Measurements from ENCODE around the gene CDRT4. TPM values are rescaled to one million over a fixed set of nuclear protein-coding genes. Genes with fewer than 3 reads are reported as not detected.

The CDRT4 gene
- polyA plus RNA-seq, 2 of the 4 experiments (the other 2 are of a cell fraction) = 0.58 to 5.4 TPM

DNA sequence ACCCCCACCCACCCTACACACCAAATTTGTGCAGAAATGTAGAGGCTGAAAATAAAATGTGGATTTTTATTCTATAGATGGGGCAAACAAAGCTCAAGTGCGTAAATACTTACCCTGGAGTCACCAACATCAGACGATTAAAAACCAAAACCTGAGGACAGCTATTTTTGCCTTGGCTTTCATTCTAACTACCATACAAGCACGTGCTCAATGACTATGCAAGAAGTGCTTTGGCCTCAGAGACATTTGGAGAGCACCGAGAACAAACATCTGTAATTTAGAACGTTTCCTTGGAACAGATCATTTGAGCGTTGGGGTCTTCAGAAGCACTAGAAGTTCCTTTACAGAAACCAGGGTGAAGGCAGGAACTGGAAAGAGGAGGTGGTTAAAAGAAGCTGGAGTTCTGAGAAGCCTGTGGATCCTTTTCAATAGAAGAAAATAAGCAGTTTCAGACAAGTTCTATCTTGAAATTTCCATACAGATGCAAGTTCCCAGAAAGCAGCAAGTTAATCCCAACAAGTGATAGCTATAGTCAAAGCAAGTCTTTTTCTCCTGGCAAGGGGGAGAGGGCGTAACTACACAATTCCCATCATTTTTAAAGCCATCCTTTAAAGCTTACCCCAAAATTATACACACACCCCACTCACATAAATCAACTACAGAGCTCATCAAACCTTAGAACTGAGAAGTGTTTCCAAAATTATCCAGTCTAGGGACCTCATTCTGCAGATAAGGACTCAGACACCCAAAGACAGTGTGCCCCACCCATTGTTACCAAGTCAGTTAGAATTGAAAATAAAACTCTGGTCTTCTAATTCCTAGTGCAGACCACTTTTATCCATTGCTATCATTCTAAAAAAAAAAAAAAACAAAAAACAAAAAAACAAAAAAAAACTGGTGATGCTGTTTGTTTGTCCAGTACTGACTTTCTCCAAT lies 29.6 kb upstream of the CDRT4 start:
- CTCF ChIA-PET = interaction anchor here (1.0 to 13.8 kb wide), 3 partner anchors 235 to 264 kb away, joined by 3 to 248 read pairs (median 34); no protein-coding TSS in a partner anchor

DNA sequence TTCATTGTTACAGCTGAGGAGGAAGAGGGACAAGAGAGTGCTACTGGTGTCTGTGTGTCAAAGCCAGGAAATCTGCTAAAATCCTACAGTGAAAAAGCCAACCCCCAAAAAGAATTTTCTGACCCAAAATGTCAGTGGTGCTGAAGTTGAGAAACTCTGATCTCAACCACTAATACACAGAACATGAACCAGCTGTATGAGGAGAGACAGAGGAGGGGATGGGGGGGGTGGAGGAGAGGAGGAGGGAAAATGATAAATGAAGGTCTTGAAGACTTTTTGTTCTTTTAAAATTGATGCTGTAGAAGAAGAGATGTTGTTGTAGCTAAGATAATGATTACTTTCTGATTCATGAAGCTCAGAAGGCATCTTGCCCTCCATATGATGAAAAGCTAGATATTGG lies 27.4 kb upstream of the CDRT4 start:
- ChIA-PET POLR2A (no interaction called here), CTCF (interaction anchor here (7.9 to 13.8 kb wide), 2 partner anchors 7 to 237 kb away, joined by 75 to 248 read pairs; no protein-coding TSS in a partner anchor)
- Histone ChIP-seq H3K4me2 (no peak overlapping the region), H3K9me3 (no peaks in the 10 kb centered on the region), H3K27ac (no peak overlapping the region), H3K4me3 (no peak overlapping the region), H3K4me1 (no peaks in the 10 kb centered on the region)
- no peak for TF ChIP-seq KDM5A (IDR thresholded peaks at IDR 0.05)
- no peak for TF ChIP-seq HOXA7 (CRISPR knock-in tag; IDR thresholded peaks at IDR 0.05)
- TF ChIP-seq, protein P1, sequence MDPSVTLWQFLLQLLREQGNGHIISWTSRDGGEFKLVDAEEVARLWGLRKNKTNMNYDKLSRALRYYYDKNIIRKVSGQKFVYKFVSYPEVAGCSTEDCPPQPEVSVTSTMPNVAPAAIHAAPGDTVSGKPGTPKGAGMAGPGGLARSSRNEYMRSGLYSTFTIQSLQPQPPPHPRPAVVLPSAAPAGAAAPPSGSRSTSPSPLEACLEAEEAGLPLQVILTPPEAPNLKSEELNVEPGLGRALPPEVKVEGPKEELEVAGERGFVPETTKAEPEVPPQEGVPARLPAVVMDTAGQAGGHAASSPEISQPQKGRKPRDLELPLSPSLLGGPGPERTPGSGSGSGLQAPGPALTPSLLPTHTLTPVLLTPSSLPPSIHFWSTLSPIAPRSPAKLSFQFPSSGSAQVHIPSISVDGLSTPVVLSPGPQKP (IDR thresholded peaks at IDR 0.05; ENCODE audit: low read depth, low read length) = no peak
- no peak for TF ChIP-seq TFCP2L1 (CRISPR knock-in tag; IDR thresholded peaks at IDR 0.05)
- TF ChIP-seq ZC3H11A (IDR thresholded peaks at IDR 0.05) = no peak
- TF ChIP-seq SMC3 (IDR thresholded peaks at IDR 0.05) = no peak
- no peak for TF ChIP-seq POLR2A (IDR thresholded peaks at IDR 0.05; ENCODE audit: low read length)
- FAIRE-seq (no peak), DNase-seq (ENCODE audit: low read depth in 1 of 2, low spot score in 1 of 2) (no peak), ATAC-seq (no peak)

More for the DNA sequence above, 29.6 kb upstream of the CDRT4 start:
- POLR2A ChIA-PET = no interaction called here
- Histone ChIP-seq H3K27ac (no peak overlapping the region), H3K4me1 (no peaks in the 10 kb centered on the region), H3K4me3 (no peak overlapping the region), H3K4me2 (no peak overlapping the region), H3K9me3 (no peaks in the 10 kb centered on the region)
- TF ChIP-seq HOXB13 (CRISPR knock-in tag; IDR thresholded peaks at IDR 0.05; ENCODE audit: low read depth) = no peak
- no peak for TF ChIP-seq RNF2 (IDR thresholded peaks at IDR 0.05; ENCODE audit: borderline replicate concordance, low read depth)
- TF ChIP-seq MAZ (IDR thresholded peaks at IDR 0.05; ENCODE audit: borderline replicate concordance, low read depth, low read length) = no peak
- TF ChIP-seq EP300 (IDR thresholded peaks at IDR 0.05) = no peak
- TF ChIP-seq NFE2L2 (conservative IDR thresholded peaks at IDR 0.05; ENCODE audit: low read length) = no peak
- TF ChIP-seq BHLHE40 (IDR thresholded peaks at IDR 0.05; ENCODE audit: low read depth, low read length) = no peak
- no peak for TF ChIP-seq RARB (CRISPR knock-in tag; IDR thresholded peaks at IDR 0.05)
- no peak for TF ChIP-seq FOSL2 (IDR thresholded peaks at IDR 0.05)
- no peak for TF ChIP-seq FOSL2 (CRISPR knock-in tag; IDR thresholded peaks at IDR 0.05)
- TF ChIP-seq SMC3 (IDR thresholded peaks at IDR 0.05) = no peak
- no peak for TF ChIP-seq ZFP36 (IDR thresholded peaks at IDR 0.05; ENCODE audit: borderline replicate concordance, partially characterized antibody)
- TF ChIP-seq ZNF302 (CRISPR knock-in tag; IDR thresholded peaks at IDR 0.05) = no peak
- no peak for FAIRE-seq
- WGBS (ENCODE audit: missing lambda C conversion rate) = 85% methylated on average over 7 of the region's 7 CpGs
- no peak for ATAC-seq
- no peak for DNase-seq (ENCODE audit: low read depth in 1 of 2, low spot score in 1 of 2)

DNA sequence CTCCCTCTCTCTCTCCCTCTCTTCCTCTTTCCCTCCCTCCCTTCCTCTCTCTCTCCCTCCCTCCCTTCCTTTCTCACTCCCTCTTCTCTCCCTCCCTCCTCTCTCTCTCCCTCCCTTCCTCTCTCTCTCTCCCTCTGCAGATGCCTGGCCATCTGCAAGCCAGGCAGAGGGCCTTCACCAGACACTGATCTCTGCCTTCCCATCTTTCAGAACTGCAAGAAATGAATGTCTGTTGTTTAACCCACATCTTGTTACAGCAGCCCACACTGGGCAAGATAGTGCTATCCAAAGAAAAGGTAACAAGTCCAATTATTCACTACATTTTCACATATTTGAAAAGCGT lies 26.2 kb upstream of the CDRT4 start:
- Histone ChIP-seq H3K9me3 (no peaks in the 10 kb centered on the region), H3K4me3 (no peak overlapping the region), H3K4me1 (no peaks in the 10 kb centered on the region), H3K27ac (no peak overlapping the region), H3K4me2 (no peak overlapping the region)
- CTCF ChIA-PET = interaction anchor here (7.9 to 13.8 kb wide), 2 partner anchors 8 to 235 kb away, joined by 75 to 248 read pairs; no protein-coding TSS in a partner anchor
- DNase-seq (ENCODE audit: low read depth in 1 of 2, low spot score in 1 of 2) (no peak), FAIRE-seq (no peak), ATAC-seq (no peak)
- POLR2A ChIA-PET = no interaction called here
- no peak for TF ChIP-seq MYC (IDR thresholded peaks at IDR 0.05; ENCODE audit: borderline replicate concordance, low read length)
- no peak for TF ChIP-seq RNF2 (IDR thresholded peaks at IDR 0.05; ENCODE audit: borderline replicate concordance, low read depth)
- no peak for TF ChIP-seq KDM1A (IDR thresholded peaks at IDR 0.05; ENCODE audit: low read depth)
- TF ChIP-seq, protein P2, sequence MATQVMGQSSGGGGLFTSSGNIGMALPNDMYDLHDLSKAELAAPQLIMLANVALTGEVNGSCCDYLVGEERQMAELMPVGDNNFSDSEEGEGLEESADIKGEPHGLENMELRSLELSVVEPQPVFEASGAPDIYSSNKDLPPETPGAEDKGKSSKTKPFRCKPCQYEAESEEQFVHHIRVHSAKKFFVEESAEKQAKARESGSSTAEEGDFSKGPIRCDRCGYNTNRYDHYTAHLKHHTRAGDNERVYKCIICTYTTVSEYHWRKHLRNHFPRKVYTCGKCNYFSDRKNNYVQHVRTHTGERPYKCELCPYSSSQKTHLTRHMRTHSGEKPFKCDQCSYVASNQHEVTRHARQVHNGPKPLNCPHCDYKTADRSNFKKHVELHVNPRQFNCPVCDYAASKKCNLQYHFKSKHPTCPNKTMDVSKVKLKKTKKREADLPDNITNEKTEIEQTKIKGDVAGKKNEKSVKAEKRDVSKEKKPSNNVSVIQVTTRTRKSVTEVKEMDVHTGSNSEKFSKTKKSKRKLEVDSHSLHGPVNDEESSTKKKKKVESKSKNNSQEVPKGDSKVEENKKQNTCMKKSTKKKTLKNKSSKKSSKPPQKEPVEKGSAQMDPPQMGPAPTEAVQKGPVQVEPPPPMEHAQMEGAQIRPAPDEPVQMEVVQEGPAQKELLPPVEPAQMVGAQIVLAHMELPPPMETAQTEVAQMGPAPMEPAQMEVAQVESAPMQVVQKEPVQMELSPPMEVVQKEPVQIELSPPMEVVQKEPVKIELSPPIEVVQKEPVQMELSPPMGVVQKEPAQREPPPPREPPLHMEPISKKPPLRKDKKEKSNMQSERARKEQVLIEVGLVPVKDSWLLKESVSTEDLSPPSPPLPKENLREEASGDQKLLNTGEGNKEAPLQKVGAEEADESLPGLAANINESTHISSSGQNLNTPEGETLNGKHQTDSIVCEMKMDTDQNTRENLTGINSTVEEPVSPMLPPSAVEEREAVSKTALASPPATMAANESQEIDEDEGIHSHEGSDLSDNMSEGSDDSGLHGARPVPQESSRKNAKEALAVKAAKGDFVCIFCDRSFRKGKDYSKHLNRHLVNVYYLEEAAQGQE (IDR thresholded peaks at IDR 0.05) = no peak
- no peak for TF ChIP-seq ZNF302 (CRISPR knock-in tag; IDR thresholded peaks at IDR 0.05)
- no peak for TF ChIP-seq ZSCAN20 (CRISPR knock-in tag; IDR thresholded peaks at IDR 0.05)
- TF ChIP-seq PHF8 (IDR thresholded peaks at IDR 0.05; ENCODE audit: borderline replicate concordance, low read depth) = no peak
- TF ChIP-seq ESRRA (IDR thresholded peaks at IDR 0.05; ENCODE audit: borderline replicate concordance, low read length) = no peak
- TF ChIP-seq JUNB (IDR thresholded peaks at IDR 0.05) = no peak
- no peak for TF ChIP-seq HOXB5 (CRISPR knock-in tag; IDR thresholded peaks at IDR 0.05)
- no peak for TF ChIP-seq POLR2A (IDR thresholded peaks at IDR 0.05; ENCODE audit: low read length)
- WGBS (ENCODE audit: missing lambda C conversion rate) = 0% methylated on average over 1 of the region's 1 CpG

Data from A549 (cell line).